H1 (cell line): ENCODE data around the gene COL5A1. TPM values are rescaled to one million over a fixed set of nuclear protein-coding genes. Genes with fewer than 3 reads are reported as not detected.

ENCODE experiments used
- CTCF ChIA-PET: fragments of 300-600 bp; sonication (Branson Sonifier 250); formaldehyde crosslinking; loops from one replicate; lab custom pipeline; 2021; ENCODE audit not compliant: partially characterized antibody; lab: Charles Lee
- POLR2A ChIA-PET: fragments of 300-600 bp; sonication (Branson Sonifier 250); formaldehyde crosslinking; loops from one replicate; lab custom pipeline; 2021; ENCODE audit warnings: inconsistent platforms; ENCODE audit not compliant: partially characterized antibody; lab: Charles Lee
- DNase-seq, 2 experiments: peaks; one replicate each; pipeline versions ENCODE4 v3.0.0 to v3.0.0-alpha.2; 2010 to 2022; ENCODE audit warnings: low spot score in 2 of 2, low read depth in 1 of 2, mixed read lengths in 1 of 2
- FAIRE-seq: peaks from 2 replicates; lab custom pipeline; 2011; peaks lifted over from hg19 to GRCh38; lab: Jason Lieb, UNC
- H2AFZ ChIP-seq: 2 replicates; pipeline ENCODE4 v1.8.1; 2012; ENCODE audit warnings: low read length, inconsistent platforms
- H2AK5ac ChIP-seq: 2 replicates; pipeline ENCODE4 v1.6.1; 2013; ENCODE audit warnings: low read depth, low read length
- H2BK120ac ChIP-seq: replicated peaks from 2 replicates; pipeline ENCODE3; 2013; ENCODE audit warnings: low read depth, low read length, inconsistent platforms
- H2BK12ac ChIP-seq: 2 replicates; pipeline ENCODE4 v1.6.1; 2013; ENCODE audit warnings: low read depth, low read length
- H2BK15ac ChIP-seq: 2 replicates; pipeline ENCODE4 v1.6.1; 2013; ENCODE audit warnings: low read length
- H2BK20ac ChIP-seq: 2 replicates; pipeline ENCODE4 v1.6.1; 2013; ENCODE audit warnings: low read length
- H2BK5ac ChIP-seq: 2 replicates; pipeline ENCODE4 v1.6.1; 2013; ENCODE audit warnings: low read depth, low read length
- H3K14ac ChIP-seq: 2 replicates; pipeline ENCODE4 v1.6.1; 2013; ENCODE audit warnings: inconsistent platforms; ENCODE audit not compliant: insufficient read length
- H3K18ac ChIP-seq: 2 replicates; pipeline ENCODE4 v1.6.1; 2013; ENCODE audit warnings: low read length; ENCODE audit errors: extremely low read depth
- H3K23ac ChIP-seq: 2 replicates; pipeline ENCODE4 v1.6.1; 2013; ENCODE audit warnings: inconsistent platforms; ENCODE audit not compliant: insufficient read length
- H3K23me2 ChIP-seq: 2 replicates; pipeline ENCODE4 v1.6.1; 2013; ENCODE audit warnings: low read depth, low read length
- H3K27ac ChIP-seq: 2 replicates; pipeline ENCODE4 v1.6.1; 2011; ENCODE audit warnings: low read depth, low read length, inconsistent platforms
- H3K27me3 ChIP-seq, 4 experiments: replicated peaks in 1 of 4; 1 replicate in 1 of 4; 2 replicates in 3 of 4; pipeline versions ENCODE4 v1.6.1 to v1.8.1; 2011 to 2013; ENCODE audit warnings: low read length in 3 of 4, mild to moderate bottlenecking in 3 of 4, inconsistent platforms in 2 of 4, mixed read lengths in 2 of 4, moderate library complexity in 1 of 4; ENCODE audit not compliant: control insufficient read depth in 3 of 4, insufficient read depth in 3 of 4; ENCODE audit errors: extremely low read depth in 1 of 4
- H3K36me3 ChIP-seq, 4 experiments: 2 replicates each; pipeline versions ENCODE4 v1.6.1 to v1.8.1; 2011 to 2013; ENCODE audit warnings: mild to moderate bottlenecking in 4 of 4, low read length in 3 of 4, moderate library complexity in 2 of 4, control low read depth in 1 of 4, inconsistent platforms in 1 of 4; ENCODE audit not compliant: insufficient read depth in 4 of 4, control insufficient read depth in 2 of 4
- H3K4ac ChIP-seq: replicated peaks from 2 replicates; pipeline ENCODE3; 2013; ENCODE audit warnings: low read length, low read depth, mixed read lengths, inconsistent platforms; ENCODE audit not compliant: insufficient read length
- H3K4me1 ChIP-seq, 4 experiments: replicated peaks in 1 of 4; 1 replicate in 1 of 4; 2 replicates in 3 of 4; pipeline versions ENCODE4 v1.6.1 to v1.8.1; 2011 to 2013; ENCODE audit warnings: low read length in 3 of 4, inconsistent platforms in 2 of 4, mixed read lengths in 1 of 4; ENCODE audit not compliant: insufficient read depth in 4 of 4, control insufficient read depth in 3 of 4
- H3K4me2 ChIP-seq, 2 experiments: 2 replicates each; pipeline versions ENCODE4 v1.6.1 to v1.8.1; 2011 to 2013; ENCODE audit warnings: low read depth in 2 of 2, low read length in 2 of 2, control low read depth in 1 of 2, inconsistent platforms in 1 of 2, mild to moderate bottlenecking in 1 of 2; ENCODE audit not compliant: insufficient read depth in 1 of 2
- H3K4me3 ChIP-seq, 4 experiments: fragments of 200-600, 300-600 bp in 1 of 4; sonication (generic), shearing (Covaris generic), sonication (Bioruptor Twin) in 1 of 4; 2 replicates each; pipeline versions ENCODE4 v1.5.1 to v1.8.1; 2011 to 2016; ENCODE audit warnings: low read length in 4 of 4, low read depth in 3 of 4, control low read depth in 2 of 4, inconsistent platforms in 2 of 4, mild to moderate bottlenecking in 2 of 4, mixed read lengths in 1 of 4, moderate library complexity in 1 of 4; ENCODE audit not compliant: insufficient read depth in 2 of 4; ENCODE audit errors: extremely low read depth in 1 of 4
- H3K56ac ChIP-seq: replicated peaks from 2 replicates; pipeline ENCODE3; 2013; ENCODE audit warnings: low read depth, mild to moderate bottlenecking, mixed read lengths, low read length, inconsistent platforms; ENCODE audit not compliant: insufficient read length
- H3K79me1 ChIP-seq: 2 replicates; pipeline ENCODE4 v1.6.1; 2013; ENCODE audit warnings: low read depth, low read length, control low read depth
- H3K79me2 ChIP-seq, 2 experiments: 2 replicates each; pipeline versions ENCODE4 v1.6.1 to v1.8.1; 2012 to 2013; ENCODE audit warnings: low read length in 2 of 2, mild to moderate bottlenecking in 2 of 2, inconsistent platforms in 1 of 2; ENCODE audit not compliant: insufficient read depth in 2 of 2, control insufficient read depth in 1 of 2
- H3K9ac ChIP-seq, 4 experiments: replicated peaks in 1 of 4; 1 replicate in 1 of 4; 2 replicates in 3 of 4; pipeline versions ENCODE4 v1.6.1 to v1.8.1; 2011 to 2013; ENCODE audit warnings: low read depth in 3 of 4, low read length in 3 of 4, control low read depth in 2 of 4, mild to moderate bottlenecking in 2 of 4, moderate library complexity in 2 of 4, inconsistent platforms in 1 of 4; ENCODE audit errors: extremely low read depth in 1 of 4
- H3K9me3 ChIP-seq, 2 experiments: 2 replicates each; pipeline versions ENCODE4 v1.6.1 to v1.8.1; 2012 to 2013; ENCODE audit warnings: mild to moderate bottlenecking in 2 of 2, moderate library complexity in 2 of 2, control low read depth in 1 of 2, inconsistent platforms in 1 of 2, low read depth in 1 of 2, low read length in 1 of 2, mixed read lengths in 1 of 2; ENCODE audit not compliant: insufficient read depth in 2 of 2
- H4K20me1 ChIP-seq, 2 experiments: replicated peaks in 1 of 2; 2 replicates each; pipeline versions ENCODE3 to v1.8.1; 2011 to 2013; ENCODE audit warnings: inconsistent platforms in 2 of 2, low read length in 2 of 2, mild to moderate bottlenecking in 1 of 2; ENCODE audit not compliant: insufficient read depth in 2 of 2, control insufficient read depth in 1 of 2
- H4K5ac ChIP-seq: 2 replicates; pipeline ENCODE4 v1.6.1; 2013; ENCODE audit warnings: low read length, low read depth, mixed read lengths, inconsistent platforms; ENCODE audit not compliant: insufficient read length
- H4K8ac ChIP-seq: 2 replicates; pipeline ENCODE4 v1.8.0; 2013; ENCODE audit warnings: mild to moderate bottlenecking, moderate library complexity, low read length, inconsistent platforms; ENCODE audit not compliant: insufficient read depth; ENCODE audit errors: extremely low read depth
- H4K91ac ChIP-seq: replicated peaks from 2 replicates; pipeline ENCODE3; 2013; ENCODE audit warnings: low read length, mixed read lengths, inconsistent platforms; ENCODE audit not compliant: insufficient read length
- BRCA1 ChIP-seq: IDR thresholded peaks from 2 replicates; pipeline ENCODE4 v1.6.1; 2012; ENCODE audit warnings: low read depth, low read length, improper control_type of control experiment
- JUN ChIP-seq: IDR thresholded peaks from 2 replicates; pipeline ENCODE4 v1.6.1; 2011; ENCODE audit warnings: low read depth, mild to moderate bottlenecking, improper control_type of control experiment, low read length
- RFX5 ChIP-seq: IDR thresholded peaks from 2 replicates; pipeline ENCODE4 v1.6.1; 2011; ENCODE audit warnings: low read depth, low read length, improper control_type of control experiment, borderline replicate concordance
- SRF ChIP-seq: IDR thresholded peaks from 2 replicates; pipeline ENCODE4 v1.6.1; 2011; ENCODE audit warnings: mild to moderate bottlenecking, low read depth, low read length, moderate library complexity
- WGBS, 2 experiments: shearing (Covaris generic) in 1 of 2; methylation state at CpG; one replicate each; pipeline versions ENCODE4 v1.1.6 to v1.1.7; 2013 to 2015; ENCODE audit warnings: low lambda C conversion rate in 2 of 2, mixed read lengths in 2 of 2, inconsistent platforms in 1 of 2, low coverage in 1 of 2, missing lambda C conversion rate in 1 of 2; ENCODE audit not compliant: insufficient replicate concordance in 2 of 2, insufficient coverage in 1 of 2, insufficient read length in 1 of 2; ENCODE audit errors: extremely low coverage in 1 of 2, missing lambda C conversion rate in 1 of 2; 5-methylcytosine and 5-hydroxymethylcytosine counted together
- polyA plus RNA-seq, 7 experiments: library from polyadenylated mRNA; depleted of rRNA in 3 of 7; stranded (reverse) in 5 of 7; unstranded in 2 of 7; fragments of >200 nt in 5 of 7; fragments of 200-250 nt in 2 of 7; gene quantifications; 1 replicate in 5 of 7; 2 replicates in 1 of 7; 4 replicates in 1 of 7; pipeline versions ENCODE4 v1.2.1 to v1.2.3, GENCODE V29; 2011 to 2013; ENCODE audit warnings: missing spikeins in 2 of 7, mixed read lengths in 2 of 7
- total RNA-seq: library from RNA; stranded (reverse); fragmentation: NEBNext Ultra II Directional; extraction: Animal tissue kit (Norgen Biotek cat#: 25700); gene quantifications from 2 replicates; pipeline ENCODE4 v1.2.1, GENCODE V29; 2021

COL5A1 gene
- total and polyA plus RNA-seq, 2 of the 8 experiments (the other 6 are each of a cell fraction or from before 2014, with no cell fraction given) = 3.8 to 12.0 TPM

DNA sequence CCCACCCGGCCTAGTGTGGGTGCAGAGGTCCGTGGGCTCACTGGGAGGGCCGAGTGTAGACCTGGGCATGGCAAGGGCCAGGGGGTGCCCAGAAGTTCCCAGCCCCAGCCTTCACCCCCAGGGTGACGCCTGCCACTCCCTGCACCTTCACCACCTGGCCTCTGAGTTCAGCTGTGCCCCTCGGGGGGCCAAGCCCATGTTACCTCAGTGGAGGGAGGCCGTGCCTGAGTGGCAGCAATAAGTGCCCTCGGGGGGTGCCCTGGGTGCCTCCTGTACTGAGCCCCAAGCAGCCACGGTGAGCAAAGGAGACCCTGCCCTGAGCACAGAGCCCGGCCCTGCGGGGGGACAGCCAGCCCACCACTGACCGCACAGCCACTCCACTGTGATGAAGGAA lies 228.7 kb downstream of the COL5A1 start:
- H4K5ac ChIP-seq = no peak overlapping the region
- H3K4me3 ChIP-seq = no peak overlapping the region
- no peaks in the 10 kb centered on the region for H3K23me2 ChIP-seq
- no peak overlapping the region for H3K18ac ChIP-seq
- H2AFZ ChIP-seq = no peak overlapping the region
- H3K79me1 ChIP-seq = no peaks in the 10 kb centered on the region
- DNase-seq (no peak), FAIRE-seq (no peak)
- TF ChIP-seq SRF (no peak), JUN (no peak), RFX5 (no peak), BRCA1 (no peak)
- H3K79me2 ChIP-seq = no peaks in the 10 kb centered on the region
- H3K14ac ChIP-seq = no peak overlapping the region
- H3K56ac ChIP-seq = no peak overlapping the region
- H4K20me1 ChIP-seq = no peaks in the 10 kb centered on the region
- H3K4me1 ChIP-seq = no peaks in the 10 kb centered on the region
- no peak overlapping the region for H2BK120ac ChIP-seq
- H3K36me3 ChIP-seq = no peaks in the 10 kb centered on the region
- no peak overlapping the region for H2AK5ac ChIP-seq
- 97% methylated on average over 8 of the region's 11 CpGs; no CpG with 5 or more reads in 1 of the 2 experiments for WGBS, 2 experiments
- ChIA-PET POLR2A (no interaction called here), CTCF (no interaction called here)
- no peak overlapping the region for H2BK12ac ChIP-seq
- no peak overlapping the region for H4K91ac ChIP-seq
- no peak overlapping the region for H4K8ac ChIP-seq
- H2BK15ac ChIP-seq = no peak overlapping the region
- H3K9ac ChIP-seq = no peak overlapping the region
- H3K4ac ChIP-seq = no peak overlapping the region
- H2BK5ac ChIP-seq = no peak overlapping the region
- H2BK20ac ChIP-seq = no peak overlapping the region
- no peaks in the 10 kb centered on the region; a peak in 1 of 4 replicates for H3K9me3 ChIP-seq
- H3K23ac ChIP-seq = no peak overlapping the region
- no peaks in the 10 kb centered on the region for H3K27me3 ChIP-seq
- no peak overlapping the region for H3K4me2 ChIP-seq
- no peak overlapping the region for H3K27ac ChIP-seq
